ENCODE data around the gene RIGI. TPM values are rescaled to one million over a fixed set of nuclear protein-coding genes. Genes with fewer than 3 reads are reported as not detected.

Gene RIGI
- total and polyA plus RNA-seq, 9 of the 15 experiments (the other 6 are each of a cell fraction or from before 2014, with no cell fraction given) = 0.27 to 1.1 (median 0.54) TPM

GRCh38 chr9:32503008-32503407 is 23.0 kb downstream of the RIGI start:
- H3K79me2 ChIP-seq (ENCODE audit: control insufficient read depth, insufficient read depth, low read length) = no peaks in the 10 kb centered on the region
- H3K9me3 ChIP-seq (replicated peaks; ENCODE audit: control insufficient read depth, insufficient read depth, low read depth, low read length) = no peaks in the 10 kb centered on the region
- H4K20me1 ChIP-seq (replicated peaks; ENCODE audit: control insufficient read depth, insufficient read depth, low read length) = no peaks in the 10 kb centered on the region
- TF ChIP-seq TCF7L2 (IDR thresholded peaks at IDR 0.05; ENCODE audit: low read depth, low read length) = no peak
- no peak for TF ChIP-seq TARDBP (IDR thresholded peaks at IDR 0.05)
- TF ChIP-seq TFE3 (CRISPR knock-in tag; IDR thresholded peaks at IDR 0.05) = no peak
- TF ChIP-seq NBN (IDR thresholded peaks at IDR 0.05; ENCODE audit: low read depth) = no peak
- no peak for TF ChIP-seq RAD51 (IDR thresholded peaks at IDR 0.05; ENCODE audit: borderline replicate concordance, low read depth)
- no peak for TF ChIP-seq ESRRA (IDR thresholded peaks at IDR 0.05; ENCODE audit: borderline replicate concordance, low read depth)
- TF ChIP-seq ZKSCAN1 (IDR thresholded peaks at IDR 0.05; ENCODE audit: low read depth, low read length) = no peak
- no peak for TF ChIP-seq JUNB (CRISPR knock-in tag; conservative IDR thresholded peaks at IDR 0.05)
- TF ChIP-seq NFE2L1 (tag; IDR thresholded peaks at IDR 0.05; ENCODE audit: borderline replicate concordance, low read depth) = no peak
- TF ChIP-seq ZNF3 (CRISPR knock-in tag; IDR thresholded peaks at IDR 0.05) = no peak
- no peak for TF ChIP-seq SAFB (IDR thresholded peaks at IDR 0.05; ENCODE audit: borderline replicate concordance, low read depth, low read length)
- TF ChIP-seq ZFP1 (CRISPR knock-in tag; IDR thresholded peaks at IDR 0.05) = no peak
- TF ChIP-seq, protein P1, sequence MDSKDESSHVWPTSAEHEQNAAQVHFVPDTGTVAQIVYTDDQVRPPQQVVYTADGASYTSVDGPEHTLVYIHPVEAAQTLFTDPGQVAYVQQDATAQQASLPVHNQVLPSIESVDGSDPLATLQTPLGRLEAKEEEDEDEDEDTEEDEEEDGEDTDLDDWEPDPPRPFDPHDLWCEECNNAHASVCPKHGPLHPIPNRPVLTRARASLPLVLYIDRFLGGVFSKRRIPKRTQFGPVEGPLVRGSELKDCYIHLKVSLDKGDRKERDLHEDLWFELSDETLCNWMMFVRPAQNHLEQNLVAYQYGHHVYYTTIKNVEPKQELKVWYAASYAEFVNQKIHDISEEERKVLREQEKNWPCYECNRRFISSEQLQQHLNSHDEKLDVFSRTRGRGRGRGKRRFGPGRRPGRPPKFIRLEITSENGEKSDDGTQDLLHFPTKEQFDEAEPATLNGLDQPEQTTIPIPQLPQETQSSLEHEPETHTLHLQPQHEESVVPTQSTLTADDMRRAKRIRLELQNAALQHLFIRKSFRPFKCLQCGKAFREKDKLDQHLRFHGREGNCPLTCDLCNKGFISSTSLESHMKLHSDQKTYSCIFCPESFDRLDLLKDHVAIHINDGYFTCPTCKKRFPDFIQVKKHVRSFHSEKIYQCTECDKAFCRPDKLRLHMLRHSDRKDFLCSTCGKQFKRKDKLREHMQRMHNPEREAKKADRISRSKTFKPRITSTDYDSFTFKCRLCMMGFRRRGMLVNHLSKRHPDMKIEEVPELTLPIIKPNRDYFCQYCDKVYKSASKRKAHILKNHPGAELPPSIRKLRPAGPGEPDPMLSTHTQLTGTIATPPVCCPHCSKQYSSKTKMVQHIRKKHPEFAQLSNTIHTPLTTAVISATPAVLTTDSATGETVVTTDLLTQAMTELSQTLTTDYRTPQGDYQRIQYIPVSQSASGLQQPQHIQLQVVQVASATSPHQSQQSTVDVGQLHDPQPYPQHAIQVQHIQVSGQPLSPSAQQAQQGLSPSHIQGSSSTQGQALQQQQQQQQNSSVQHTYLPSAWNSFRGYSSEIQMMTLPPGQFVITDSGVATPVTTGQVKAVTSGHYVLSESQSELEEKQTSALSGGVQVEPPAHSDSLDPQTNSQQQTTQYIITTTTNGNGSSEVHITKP (IDR thresholded peaks at IDR 0.05; ENCODE audit: partially characterized antibody) = no peak
- no peak for TF ChIP-seq ZNF507 (tag; conservative IDR thresholded peaks at IDR 0.05)
- no peak for TF ChIP-seq POLR2AphosphoS2 (IDR thresholded peaks at IDR 0.05; ENCODE audit: low read length)
- intact Hi-C loops (cut with micrococcal nuclease) = no loop called here
- no peak overlapping the region for H3K27ac ChIP-seq (ENCODE audit: extremely low read depth, low read depth, low read length)
- in situ Hi-C loops (cut with MboI) = no loop called here
- ChIA-PET CTCF (ENCODE audit: low intra/inter-chr PET ratio) (no interaction called here), POLR2A (interaction anchor here (0.5 kb wide), 1 partner anchor 48 kb away, joined by 3 read pairs; no protein-coding TSS in a partner anchor)
- ATAC-seq (no peak), DNase-seq (ENCODE audit: extremely low read depth in 1 of 4, low spot score in 3 of 4) (no peak), FAIRE-seq (no peak)
- H3K4me2 ChIP-seq (ENCODE audit: insufficient read depth, low read length) = no peak overlapping the region
- H3K4me1 ChIP-seq (replicated peaks in 1 of 2; ENCODE audit: control insufficient read depth in 2 of 2, insufficient read depth in 2 of 2, low read length in 2 of 2) = no peaks in the 10 kb centered on the region
- H3K27me3 ChIP-seq (ENCODE audit: control insufficient read depth in 2 of 2, insufficient read depth in 2 of 2, low read length in 2 of 2) = no peaks in the 10 kb centered on the region
- WGBS (ENCODE audit: insufficient coverage, low coverage, missing lambda C conversion rate) = 30% methylated on average over 3 of the region's 3 CpGs
- no TSS peak for BruUV-seq (replicated peaks)
- no peaks in the 10 kb centered on the region for H3K9me1 ChIP-seq (ENCODE audit: control insufficient read depth, insufficient read depth, low read length)
- H3K9ac ChIP-seq (ENCODE audit: insufficient read depth in 1 of 2, low read depth in 2 of 2, low read length in 2 of 2) = no peak overlapping the region
- H3K4me3 ChIP-seq = no peak overlapping the region
- no peak overlapping the region for H2AFZ ChIP-seq (ENCODE audit: low read depth, low read length)
- H3K36me3 ChIP-seq (ENCODE audit: control insufficient read depth, insufficient read depth, low read length) = no peaks in the 10 kb centered on the region
